Neural progenitor cell (in vitro differentiated cells): ENCODE results near the gene NUCB1. TPM values are rescaled to one million over a fixed set of nuclear protein-coding genes. Genes with fewer than 3 reads are reported as not detected.

Source experiments
- DNase-seq: peaks from one replicate; pipeline ENCODE4 v3.0.0-alpha.2; 2016; ENCODE audit warnings: low spot score
- H2AFZ ChIP-seq: fragments of 200-600 bp; sonication (generic); replicated peaks from 2 replicates; pipeline ENCODE4 v1.6.1; 2016; ENCODE audit warnings: antibody characterized with exemption
- H3F3A ChIP-seq: fragments of 200-600 bp; sonication (generic); 2 replicates; pipeline ENCODE4 v1.6.1; 2016; ENCODE audit warnings: antibody characterized with exemption, low read depth
- H3K27ac ChIP-seq: fragments of 200-600 bp; sonication (generic); 2 replicates; pipeline ENCODE4 v1.5.1; 2016; ENCODE audit warnings: mild to moderate bottlenecking
- H3K27me3 ChIP-seq: fragments of 200-600 bp; sonication (generic); 2 replicates; pipeline ENCODE4 v1.6.1; 2016; ENCODE audit warnings: mild to moderate bottlenecking, moderate library complexity
- H3K36me3 ChIP-seq: fragments of 200-600 bp; sonication (generic); 2 replicates; pipeline ENCODE4 v1.5.1; 2016
- H3K4me1 ChIP-seq: fragments of 200-600 bp; sonication (generic); 2 replicates; pipeline ENCODE4 v1.6.1; 2016; ENCODE audit warnings: mixed run types
- H3K4me2 ChIP-seq: fragments of 200-600 bp; sonication (generic); 2 replicates; pipeline ENCODE4 v1.6.1; 2016
- H3K4me3 ChIP-seq: fragments of 200-600 bp; sonication (generic); 2 replicates; pipeline ENCODE4 v1.5.1; 2016
- H3K79me2 ChIP-seq: fragments of 200-600 bp; sonication (generic); 2 replicates; pipeline ENCODE4 v1.6.1; 2016; ENCODE audit warnings: low read depth
- H3K9ac ChIP-seq: fragments of 200-600 bp; sonication (generic); 2 replicates; pipeline ENCODE4 v1.6.1; 2016
- H3K9me3 ChIP-seq: fragments of 200-600 bp; sonication (generic); 2 replicates; pipeline ENCODE4 v1.5.1; 2016; ENCODE audit warnings: low read depth
- H4K20me1 ChIP-seq: fragments of 200-600 bp; sonication (generic); 2 replicates; pipeline ENCODE4 v1.6.1; 2016; ENCODE audit warnings: low read depth
- H3K27ac Mint-ChIP-seq: 3 replicates; pipeline ENCODE4 v1.8.0; 2021; ENCODE audit warnings: mixed read lengths
- H3K27me3 Mint-ChIP-seq: 2 replicates; pipeline ENCODE4 v1.8.0; 2022; ENCODE audit warnings: low read depth, mild to moderate bottlenecking, inconsistent platforms, moderate library complexity, mixed read lengths; ENCODE audit not compliant: insufficient read depth
- H3K36me3 Mint-ChIP-seq: 3 replicates; pipeline ENCODE4 v1.8.0; 2021; ENCODE audit warnings: mixed read lengths
- H3K4me1 Mint-ChIP-seq: 3 replicates; pipeline ENCODE4 v1.8.0; 2021; ENCODE audit warnings: mixed read lengths
- H3K4me3 Mint-ChIP-seq: 3 replicates; pipeline ENCODE4 v1.8.0; 2021; ENCODE audit warnings: mild to moderate bottlenecking, moderate library complexity, mixed read lengths
- H3K9me3 Mint-ChIP-seq: 3 replicates; pipeline ENCODE4 v1.8.0; 2020; ENCODE audit warnings: mixed read lengths
- EZH2 ChIP-seq: fragments of 200-600 bp; sonication (generic); IDR thresholded peaks from 2 replicates; pipeline ENCODE4 v1.6.1; 2017; ENCODE audit warnings: antibody characterized with exemption, mild to moderate bottlenecking, moderate library complexity
- EZH2phosphoT487 ChIP-seq: fragments of 200-600 bp; sonication (generic); IDR thresholded peaks from 2 replicates; pipeline ENCODE4 v1.6.1; 2017; ENCODE audit warnings: antibody characterized with exemption
- total RNA-seq: library from RNA; depleted of rRNA; stranded (reverse); fragments of >200 nt; gene quantifications from 2 replicates; pipeline ENCODE4 v1.2.3, GENCODE V29; 2015; ENCODE audit warnings: low replicate concordance
- TF ChIP-seq, protein P1 (sequence below): fragments of 200-600 bp; sonication (generic); IDR thresholded peaks from 2 replicates; pipeline ENCODE4 v1.5.1; 2017; ENCODE audit warnings: antibody characterized with exemption, mild to moderate bottlenecking

NUCB1 gene
- total RNA-seq, 1 donor from 2014 or later, result 73.5 TPM

DNA sequence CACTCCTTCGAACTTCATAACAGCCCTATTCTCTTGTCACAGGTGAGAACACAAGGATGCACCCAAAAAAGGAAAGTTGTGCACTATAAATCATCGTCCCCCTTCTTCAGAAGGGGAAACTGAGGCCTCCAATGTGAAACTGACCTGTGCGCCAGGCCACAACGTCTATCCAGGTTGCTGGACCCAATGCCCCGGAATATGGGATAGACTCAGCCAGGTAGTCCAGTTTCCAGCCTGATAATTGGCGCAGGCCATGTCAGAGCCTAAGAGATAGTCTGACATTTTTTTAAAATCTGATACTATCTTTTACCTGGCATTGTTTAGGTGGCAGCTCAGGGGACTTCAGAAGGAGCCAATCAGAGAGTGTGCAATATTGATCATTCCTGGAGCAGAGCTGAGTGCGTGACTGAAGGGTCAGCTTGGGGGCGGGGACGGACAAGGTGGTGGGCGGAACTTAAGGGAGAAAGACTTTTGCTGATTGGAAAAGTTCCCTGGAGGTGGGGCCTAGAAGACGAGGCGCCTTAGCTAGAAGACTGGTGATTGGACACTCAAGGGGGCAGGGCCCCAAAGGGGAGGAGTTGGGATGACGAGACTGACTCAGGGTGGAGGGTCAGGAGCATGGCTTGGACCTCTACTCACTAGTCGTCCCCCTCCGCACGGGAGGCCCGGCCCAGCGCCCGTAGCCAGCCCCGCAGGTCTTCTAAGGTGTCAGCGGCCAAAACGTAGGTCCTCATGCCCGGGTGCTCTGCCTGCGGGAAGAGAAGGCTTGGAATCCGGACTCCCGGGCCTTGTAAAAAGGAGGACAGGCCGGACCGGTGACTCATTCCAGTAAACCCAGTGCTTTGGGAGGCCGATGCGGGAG is 40.2 kb upstream of the NUCB1 start:
- Histone ChIP-seq H3K36me3 (no peaks in the 10 kb centered on the region), H3K9me3 (no peaks in the 10 kb centered on the region), H3K79me2 (no peaks in the 10 kb centered on the region), H3K27me3 (no peaks in the 10 kb centered on the region), H3K27ac (no peak overlapping the region), H3K9ac (no peak overlapping the region), H2AFZ (no peak overlapping the region), H3F3A (peaks cover 10% of the 10 kb centered on the region), H4K20me1 (no peaks in the 10 kb centered on the region), H3K4me3 (no peak overlapping the region), H3K4me1 (peaks cover 7% of the 10 kb centered on the region), H3K4me2 (no peak overlapping the region)
- H3K4me1 Mint-ChIP-seq, result peaks cover 28% of the 10 kb centered on the region
- H3K9me3 Mint-ChIP-seq, result peaks cover 3% of the 10 kb centered on the region
- H3K4me3 Mint-ChIP-seq, result peak overlapping the region; percentile 55
- DNase-seq, result peak; percentile 37
- H3K27ac Mint-ChIP-seq, result peak overlapping the region; percentile 80
- peaks cover 34% of the 10 kb centered on the region for H3K36me3 Mint-ChIP-seq
- TF ChIP-seq EZH2phosphoT487, result no peak
- TF ChIP-seq, protein P1, sequence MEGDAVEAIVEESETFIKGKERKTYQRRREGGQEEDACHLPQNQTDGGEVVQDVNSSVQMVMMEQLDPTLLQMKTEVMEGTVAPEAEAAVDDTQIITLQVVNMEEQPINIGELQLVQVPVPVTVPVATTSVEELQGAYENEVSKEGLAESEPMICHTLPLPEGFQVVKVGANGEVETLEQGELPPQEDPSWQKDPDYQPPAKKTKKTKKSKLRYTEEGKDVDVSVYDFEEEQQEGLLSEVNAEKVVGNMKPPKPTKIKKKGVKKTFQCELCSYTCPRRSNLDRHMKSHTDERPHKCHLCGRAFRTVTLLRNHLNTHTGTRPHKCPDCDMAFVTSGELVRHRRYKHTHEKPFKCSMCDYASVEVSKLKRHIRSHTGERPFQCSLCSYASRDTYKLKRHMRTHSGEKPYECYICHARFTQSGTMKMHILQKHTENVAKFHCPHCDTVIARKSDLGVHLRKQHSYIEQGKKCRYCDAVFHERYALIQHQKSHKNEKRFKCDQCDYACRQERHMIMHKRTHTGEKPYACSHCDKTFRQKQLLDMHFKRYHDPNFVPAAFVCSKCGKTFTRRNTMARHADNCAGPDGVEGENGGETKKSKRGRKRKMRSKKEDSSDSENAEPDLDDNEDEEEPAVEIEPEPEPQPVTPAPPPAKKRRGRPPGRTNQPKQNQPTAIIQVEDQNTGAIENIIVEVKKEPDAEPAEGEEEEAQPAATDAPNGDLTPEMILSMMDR, result no peak
- TF ChIP-seq EZH2, result no peak
- H3K27me3 Mint-ChIP-seq, result peaks cover 5% of the 10 kb centered on the region

DNA sequence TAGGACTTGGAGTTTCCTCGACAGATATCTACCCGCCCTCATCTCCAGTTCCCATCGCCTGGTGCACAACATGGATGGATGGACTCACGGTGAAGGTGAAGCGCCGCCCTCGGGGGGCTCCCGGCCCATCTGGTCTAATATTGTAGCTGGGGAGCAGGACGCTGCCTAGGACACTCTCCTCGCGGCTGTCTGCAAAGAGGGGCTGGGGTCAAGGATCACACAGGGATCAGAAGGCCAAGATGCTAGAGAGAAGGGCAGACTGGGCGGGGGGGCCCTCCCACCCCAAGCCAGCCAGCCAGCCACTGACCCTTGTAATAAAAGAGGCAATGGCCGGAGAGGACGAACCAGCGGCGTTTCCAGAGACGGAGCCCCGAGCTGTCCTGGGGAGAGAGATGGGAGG is 38.8 kb upstream of the NUCB1 start:
- H3K4me1 ChIP-seq, result peaks cover 7% of the 10 kb centered on the region
- Mint-ChIP-seq H3K4me1 (peaks cover 32% of the 10 kb centered on the region), H3K27me3 (peaks cover 5% of the 10 kb centered on the region), H3K4me3 (peak overlapping the region; percentile 43), H3K36me3 (peaks cover 34% of the 10 kb centered on the region), H3K27ac (peak overlapping the region; percentile 83), H3K9me3 (peaks cover 3% of the 10 kb centered on the region)
- H3K27ac ChIP-seq, result no peak overlapping the region
- DNase-seq, result no peak
- H3F3A ChIP-seq, result peaks cover 10% of the 10 kb centered on the region
- no peaks in the 10 kb centered on the region for H3K9me3 ChIP-seq
- TF ChIP-seq EZH2, result no peak
- TF ChIP-seq, protein P1, result no peak
- no peak for TF ChIP-seq EZH2phosphoT487
- no peaks in the 10 kb centered on the region for H3K36me3 ChIP-seq
- H3K4me2 ChIP-seq, result no peak overlapping the region
- no peak overlapping the region for H2AFZ ChIP-seq
- H3K27me3 ChIP-seq, result no peaks in the 10 kb centered on the region
- H4K20me1 ChIP-seq, result no peaks in the 10 kb centered on the region
- H3K4me3 ChIP-seq, result no peak overlapping the region
- no peaks in the 10 kb centered on the region for H3K79me2 ChIP-seq
- H3K9ac ChIP-seq, result no peak overlapping the region

DNA sequence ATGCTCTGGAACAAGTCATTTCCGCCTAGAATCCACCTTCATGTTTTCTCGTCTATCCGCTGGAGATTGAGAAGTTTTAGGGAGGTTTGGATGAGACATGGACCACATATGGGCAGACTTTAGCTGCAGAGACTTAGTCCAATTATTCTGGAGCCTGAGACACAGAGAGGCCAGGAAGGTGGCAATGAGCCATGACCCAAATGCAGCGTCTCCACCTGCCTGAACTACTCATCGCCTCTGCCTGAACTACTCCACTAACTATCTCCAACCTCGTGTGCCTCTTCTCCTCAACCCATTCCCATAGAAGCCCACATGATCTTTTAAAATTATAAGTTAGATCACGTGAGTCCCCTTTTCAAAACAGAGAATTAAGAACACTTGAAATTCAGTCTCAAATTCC is 37.3 kb upstream of the NUCB1 start:
- H3K9ac ChIP-seq, result no peak overlapping the region
- peaks cover 30% of the 10 kb centered on the region for H3K36me3 Mint-ChIP-seq
- TF ChIP-seq, protein P1, result no peak
- TF ChIP-seq EZH2phosphoT487, result no peak
- no peak for TF ChIP-seq EZH2
- no peak overlapping the region for H2AFZ ChIP-seq
- H3F3A ChIP-seq, result peaks cover 3% of the 10 kb centered on the region
- no peak overlapping the region for H3K4me3 Mint-ChIP-seq
- H3K27ac Mint-ChIP-seq, result peak overlapping the region; percentile 19
- peaks cover 5% of the 10 kb centered on the region for H3K27me3 Mint-ChIP-seq
- no peak overlapping the region for H3K4me2 ChIP-seq
- peaks cover 14% of the 10 kb centered on the region for H3K4me1 ChIP-seq
- H3K4me3 ChIP-seq, result no peak overlapping the region
- H3K9me3 ChIP-seq, result no peaks in the 10 kb centered on the region
- H3K79me2 ChIP-seq, result no peaks in the 10 kb centered on the region
- peaks cover 38% of the 10 kb centered on the region for H3K4me1 Mint-ChIP-seq
- no peaks in the 10 kb centered on the region for H4K20me1 ChIP-seq
- no peak overlapping the region for H3K27ac ChIP-seq
- H3K36me3 ChIP-seq, result no peaks in the 10 kb centered on the region
- no peaks in the 10 kb centered on the region for H3K27me3 ChIP-seq
- H3K9me3 Mint-ChIP-seq, result peaks cover 3% of the 10 kb centered on the region
- DNase-seq, result no peak
